HG02981 (cell line): ENCODE data around the gene PITX1.

Experiments used
- ATAC-seq: cut with Tn5 transposase; IDR thresholded peaks from one replicate; pipeline ENCODE4 v1.9.1; 2021; ENCODE audit warnings: mild to moderate bottlenecking, moderate library complexity; ENCODE audit not compliant: unreplicated experiment

PITX1 gene

GRCh38 chr5:135030123-135030955 is 3.7 kb downstream of the PITX1 start:
- ATAC-seq: no peak

- ATAC-seq: no peak
Observed at GRCh38 chr5:135029477-135030122, 4.4 kb downstream of the PITX1 start.

DNA sequence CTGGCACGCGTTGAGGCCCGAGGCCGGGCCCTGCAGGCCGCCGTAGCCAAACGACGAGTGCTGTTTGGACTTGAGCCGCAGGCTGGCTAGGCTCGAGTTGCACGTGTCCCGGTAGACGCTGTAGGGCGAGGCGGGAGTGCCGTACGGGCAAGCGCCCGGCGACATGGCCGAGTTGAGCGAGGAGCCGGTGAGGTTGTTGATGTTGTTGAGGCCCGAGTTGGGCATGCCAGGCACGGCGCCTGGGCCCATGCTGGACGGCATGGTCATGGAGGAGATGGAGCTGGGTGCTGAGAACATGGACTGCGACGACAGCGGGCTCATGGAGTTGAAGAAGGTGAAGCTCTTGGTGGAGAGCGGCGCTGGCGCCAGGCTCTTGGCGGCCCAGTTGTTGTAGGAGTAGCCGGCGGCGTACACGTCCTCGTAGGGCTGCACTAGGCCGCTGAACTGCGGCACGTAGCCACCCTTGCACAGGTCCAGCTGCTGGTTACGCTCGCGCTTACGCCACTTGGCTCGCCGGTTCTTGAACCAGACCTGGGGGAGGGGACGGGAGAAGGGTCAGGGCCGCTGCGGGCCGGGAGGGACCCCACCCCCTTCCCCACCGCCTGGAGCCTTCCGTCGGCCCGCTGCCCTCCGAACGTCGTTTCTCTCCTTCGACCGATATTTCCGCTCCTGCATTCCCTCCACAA is 5.1 kb downstream of the PITX1 start:
- ATAC-seq: no peak

- ATAC-seq: no peak
Observed at GRCh38 chr5:135027697-135028615, 6.1 kb downstream of the PITX1 start.

DNA sequence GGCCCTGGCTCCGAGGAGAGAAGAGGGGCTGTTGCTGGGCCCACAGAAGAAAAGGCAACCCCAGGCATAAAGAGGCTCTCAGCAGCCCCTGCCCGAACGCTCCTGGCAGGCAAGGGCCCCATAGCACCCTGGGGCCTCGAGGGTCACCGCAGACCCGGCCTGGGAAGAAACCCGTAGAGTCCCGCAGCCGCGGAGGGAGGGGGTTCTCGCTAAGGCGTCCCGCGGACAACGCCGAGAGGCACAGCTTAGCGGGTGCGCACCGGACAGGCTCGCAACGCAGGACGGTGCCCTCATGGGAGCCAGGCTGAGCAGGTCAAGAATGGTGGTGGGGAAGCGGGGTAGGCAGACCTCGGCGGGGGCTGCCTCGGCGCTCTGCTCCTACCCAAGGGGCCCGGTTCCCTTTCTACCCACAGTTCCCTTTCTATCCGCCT is 6.7 kb downstream of the PITX1 start:
- no peak for ATAC-seq

- no peak for ATAC-seq
Observed at GRCh38 chr5:135026645-135027265, 7.3 kb downstream of the PITX1 start.

DNA sequence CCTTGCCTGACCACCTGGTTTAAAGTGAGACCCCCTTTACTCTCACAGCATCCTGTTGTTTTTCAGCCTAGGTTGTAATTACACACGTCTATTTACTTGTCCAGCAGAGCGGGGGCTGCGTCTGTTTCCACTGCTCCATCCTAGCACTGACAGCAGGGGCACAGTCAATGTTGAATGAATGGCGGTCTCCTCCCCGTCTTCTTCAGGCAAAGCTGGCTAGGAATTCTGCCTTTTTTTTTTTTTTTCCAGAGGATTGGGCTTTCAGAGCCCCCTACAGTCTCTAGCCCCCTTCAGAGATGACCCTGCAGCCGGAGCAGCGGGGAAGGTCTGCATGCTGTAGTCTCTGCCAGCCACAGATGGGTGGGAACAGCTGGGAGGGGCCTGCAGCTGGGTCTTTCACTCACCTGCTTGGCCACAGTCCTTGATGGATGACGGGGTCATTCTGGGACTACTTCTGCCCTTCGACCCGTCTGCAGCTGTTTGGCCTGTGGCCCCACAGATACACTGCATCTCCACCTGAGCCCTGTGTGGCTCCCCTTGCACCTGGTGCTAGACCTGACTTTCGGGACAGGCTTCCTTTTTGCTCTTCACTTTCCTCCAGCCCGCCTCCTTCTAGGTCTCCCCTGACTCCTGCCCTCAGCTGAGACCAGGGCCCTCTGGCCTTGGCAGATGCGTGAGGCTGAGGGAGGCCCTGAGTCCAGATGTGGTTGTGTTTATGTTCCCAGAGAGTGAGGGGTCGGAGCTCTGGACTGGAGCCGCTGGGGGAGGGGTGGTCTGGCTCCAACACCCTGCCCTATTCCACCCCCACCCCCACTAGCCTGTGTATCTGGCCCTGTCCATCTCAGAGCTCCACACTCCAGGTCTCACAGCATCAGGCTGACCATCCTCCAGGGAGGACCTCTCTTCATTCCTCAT is 8.0 kb downstream of the PITX1 start:
- no peak for ATAC-seq

- ATAC-seq: no peak
Observed at GRCh38 chr5:135024956-135025729, 8.9 kb downstream of the PITX1 start.

DNA sequence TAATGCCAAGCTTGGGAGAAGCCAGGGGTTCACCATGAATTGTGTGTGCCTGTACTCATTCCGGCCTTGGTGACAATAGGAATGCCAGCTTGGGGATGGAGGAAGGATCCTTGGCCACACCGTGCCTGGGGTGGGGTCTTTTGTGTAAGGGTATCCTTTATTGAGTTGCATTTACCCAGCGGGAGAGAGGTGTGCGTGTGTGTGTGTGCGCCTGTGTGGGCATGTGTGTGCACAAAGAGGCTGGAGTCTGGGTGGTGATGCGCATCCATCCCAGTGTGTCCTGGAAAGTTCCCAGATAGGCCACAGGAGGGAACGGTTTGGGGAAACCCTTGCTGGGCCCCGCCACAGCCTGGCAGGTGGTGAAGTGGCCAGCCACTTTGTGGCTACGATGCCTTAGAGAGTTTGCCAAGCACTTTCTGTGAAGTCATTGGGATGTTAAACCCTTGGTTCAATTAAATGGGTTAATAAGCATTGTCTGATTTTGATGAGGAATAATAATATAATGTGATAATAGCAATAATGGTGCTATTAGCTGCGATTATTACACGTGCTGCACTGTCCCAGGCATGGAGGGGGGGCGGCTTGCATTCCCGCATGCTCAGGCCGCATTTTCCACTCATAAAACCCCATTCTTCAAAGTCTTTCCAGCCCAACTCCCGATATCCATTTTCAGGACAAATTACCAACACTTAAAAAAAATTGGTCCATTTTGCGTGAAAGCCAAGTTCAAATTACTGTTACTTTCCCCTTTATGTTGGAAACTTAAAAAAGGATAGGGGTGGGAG is 13.7 kb downstream of the PITX1 start:
- ATAC-seq: no peak

DNA sequence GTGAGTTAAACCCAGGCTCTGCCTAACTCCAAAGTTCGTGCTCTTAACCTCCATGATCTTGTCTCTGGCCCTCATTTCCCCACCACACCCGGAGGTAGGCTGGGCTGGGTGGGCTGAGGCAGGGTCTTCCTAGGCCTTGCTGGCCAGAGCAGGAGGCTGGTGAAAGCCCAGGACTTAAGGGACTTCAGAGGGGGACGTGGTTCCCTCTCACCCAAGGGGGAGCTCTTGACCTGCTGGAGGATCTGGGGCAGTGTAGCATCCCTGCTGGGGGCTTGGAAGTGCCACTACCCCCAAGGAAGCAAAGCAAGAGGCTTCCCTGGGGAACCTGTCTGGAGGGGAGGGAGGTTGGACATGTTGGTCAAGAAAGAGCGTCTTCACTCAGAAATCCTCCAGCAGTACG is 14.7 kb downstream of the PITX1 start:
- no peak for ATAC-seq

DNA sequence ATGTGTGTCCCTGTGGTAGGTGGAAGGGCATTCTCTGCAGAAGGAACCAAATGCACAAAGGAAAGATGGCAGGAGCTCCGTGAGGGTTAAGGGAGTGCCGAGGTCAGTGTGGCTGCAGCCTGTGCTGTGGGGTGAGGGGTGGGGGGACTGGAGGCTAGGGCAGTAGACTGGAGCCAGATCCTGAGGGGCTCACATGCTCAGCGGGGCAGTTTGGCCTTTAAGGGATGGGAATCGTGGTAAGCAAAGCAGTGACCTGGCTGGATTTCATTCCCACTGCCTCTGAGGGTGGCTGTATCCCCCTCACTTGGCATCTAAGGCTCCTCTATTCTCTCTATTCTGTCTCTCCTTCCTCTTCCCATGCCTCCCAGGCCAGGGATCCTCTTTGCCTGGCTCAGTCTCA is 15.6 kb downstream of the PITX1 start:
- ATAC-seq: no peak

- ATAC-seq: no peak
Observed at GRCh38 chr5:135016861-135017290, 17.2 kb downstream of the PITX1 start.

DNA sequence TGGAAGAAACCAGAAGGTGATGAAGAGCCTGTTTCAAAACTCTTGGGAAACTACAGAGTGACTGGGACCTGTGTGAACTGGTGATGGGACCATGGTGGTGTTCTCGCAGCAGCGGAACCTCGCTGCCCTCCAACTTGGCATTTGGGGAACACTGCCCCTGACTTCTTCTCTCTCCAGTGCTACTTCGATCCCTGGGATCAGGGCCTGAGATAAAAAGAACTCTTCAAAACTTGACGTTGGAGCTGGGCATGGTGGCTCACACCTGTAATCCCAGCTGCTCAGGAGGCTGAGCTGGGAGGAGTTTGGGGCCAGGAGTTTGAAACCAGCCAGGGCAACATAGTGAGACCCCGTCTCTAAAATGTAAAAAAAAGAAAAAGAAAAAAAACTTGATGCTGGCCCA is 18.1 kb downstream of the PITX1 start:
- ATAC-seq: no peak

GRCh38 chr5:135013947-135014570 is 20.0 kb downstream of the PITX1 start:
- ATAC-seq: no peak

GRCh38 chr5:135013445-135013844 is 20.6 kb downstream of the PITX1 start:
- no peak for ATAC-seq

DNA sequence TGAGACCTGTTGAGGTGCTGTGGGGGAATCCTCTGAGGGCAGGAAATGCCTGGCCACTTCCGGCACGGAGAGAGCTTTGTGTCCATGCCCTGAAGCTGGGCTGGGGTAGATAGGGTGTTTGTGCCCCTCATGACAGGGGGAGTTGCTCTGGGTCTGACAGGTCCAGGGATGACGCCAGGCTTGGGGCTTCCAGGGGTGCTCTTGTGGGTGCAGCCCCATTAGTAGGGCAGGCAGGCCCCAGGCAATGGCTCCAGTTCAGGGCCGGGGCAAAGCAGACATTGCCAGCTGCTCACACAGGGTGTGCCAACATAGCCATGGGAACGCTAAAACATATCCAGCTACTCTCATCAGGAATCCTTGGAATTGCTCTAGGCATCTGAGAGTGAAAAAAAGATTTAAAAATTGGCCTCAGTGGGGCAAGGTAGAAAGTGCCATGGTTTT is 21.1 kb downstream of the PITX1 start:
- no peak for ATAC-seq

DNA sequence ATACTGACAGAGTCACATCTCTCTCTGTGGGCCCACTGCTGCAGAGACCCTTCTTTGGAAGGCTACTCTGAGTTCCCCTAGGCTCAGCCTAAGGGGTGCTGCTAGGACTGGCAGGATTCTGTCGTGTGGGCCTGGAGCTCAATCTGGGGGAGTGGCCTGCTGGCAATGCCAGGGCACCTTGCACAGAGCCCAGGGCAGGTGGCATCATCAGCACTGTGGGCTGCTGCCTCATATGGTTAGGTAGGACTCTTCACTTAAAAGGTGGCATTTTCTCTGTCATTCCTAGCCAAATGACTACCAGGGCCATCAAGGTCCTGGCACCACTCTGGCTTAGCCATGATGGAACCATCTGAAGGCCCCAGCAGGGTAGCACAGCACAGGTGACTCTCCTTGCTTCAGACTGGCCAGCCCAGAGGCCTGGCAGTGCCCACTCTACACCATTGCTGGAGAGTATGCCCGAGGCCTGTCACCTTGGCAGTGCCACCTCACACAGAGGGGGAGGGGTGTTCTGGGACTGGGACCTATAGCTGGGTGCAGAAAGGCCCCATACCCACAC is 21.9 kb downstream of the PITX1 start:
- no peak for ATAC-seq
